Neuron (in vitro differentiated cells): ENCODE measurements around the gene STOML2.

Source experiments
- H2AFZ ChIP-seq: one replicate; pipeline ENCODE4 v1.6.1; 2013; ENCODE audit warnings: low read depth, mild to moderate bottlenecking, inconsistent platforms, low read length, moderate library complexity
- H3K27me3 ChIP-seq: one replicate; pipeline ENCODE4 v1.6.1; 2013; ENCODE audit warnings: low read length; ENCODE audit not compliant: insufficient read depth
- H3K36me3 ChIP-seq: one replicate; pipeline ENCODE4 v1.6.1; 2013; ENCODE audit warnings: low read length; ENCODE audit not compliant: insufficient read depth
- H3K4me1 ChIP-seq: one replicate; pipeline ENCODE4 v1.6.1; 2013; ENCODE audit warnings: low read length; ENCODE audit not compliant: insufficient read depth
- H3K4me3 ChIP-seq: 2 replicates; pipeline ENCODE4 v1.5.1; 2013; ENCODE audit warnings: mild to moderate bottlenecking, low read length, moderate library complexity
- H3K9me3 ChIP-seq: one replicate; pipeline ENCODE4 v1.6.1; 2013; ENCODE audit warnings: low read length

STOML2 gene

DNA sequence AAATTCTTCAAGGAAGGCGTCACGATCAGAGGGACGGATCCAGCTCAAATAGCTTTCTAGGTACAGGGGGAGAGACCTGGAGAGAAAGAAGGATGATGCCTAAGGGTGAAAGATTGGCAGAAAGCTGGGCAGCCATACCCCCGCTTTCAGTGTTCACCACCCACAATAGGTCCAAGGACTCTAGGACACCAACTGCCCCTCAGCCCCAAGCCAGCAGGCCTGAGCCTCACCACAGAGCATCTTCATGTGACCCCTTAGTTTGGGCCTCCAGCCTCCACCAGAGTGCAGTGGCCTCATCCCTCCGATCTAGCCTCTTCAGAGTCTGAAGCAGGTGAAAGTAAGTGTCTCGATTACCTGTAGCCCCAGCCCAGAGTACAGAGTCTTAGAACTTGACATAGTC, 28.8 kb downstream of the STOML2 start:
- Histone ChIP-seq H3K4me1 (peaks cover 35% of the 10 kb centered on the region), H2AFZ (no peak overlapping the region), H3K36me3 (peaks cover 41% of the 10 kb centered on the region), H3K9me3 (no peaks in the 10 kb centered on the region), H3K27me3 (no peaks in the 10 kb centered on the region), H3K4me3 (no peak overlapping the region)

DNA sequence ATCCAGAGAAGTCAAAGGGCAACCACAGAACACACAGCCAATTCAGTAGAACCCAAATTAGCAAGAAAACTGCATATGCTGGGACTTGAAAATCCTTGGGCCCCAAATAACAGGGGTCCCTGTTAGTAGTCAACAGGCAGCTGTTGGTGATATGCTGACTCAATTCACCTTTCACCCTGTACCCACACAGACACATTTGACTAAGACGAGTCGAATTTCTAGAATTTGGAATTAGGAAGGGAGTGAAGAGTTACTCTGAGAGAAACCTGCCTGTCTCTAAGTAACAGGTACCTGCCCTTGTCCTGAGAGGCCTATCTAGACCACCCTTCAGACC, 29.7 kb downstream of the STOML2 start:
- H2AFZ ChIP-seq: no peak overlapping the region
- peaks cover 26% of the 10 kb centered on the region for H3K4me1 ChIP-seq
- H3K4me3 ChIP-seq: no peak overlapping the region
- peaks cover 48% of the 10 kb centered on the region for H3K36me3 ChIP-seq
- H3K27me3 ChIP-seq: no peaks in the 10 kb centered on the region
- H3K9me3 ChIP-seq: no peaks in the 10 kb centered on the region

- H2AFZ ChIP-seq: peak within 1 kb of the TSS; percentile 27
- H3K9me3 ChIP-seq: no peaks in the 10 kb centered on the region
- H3K4me3 ChIP-seq: peak within 1 kb of the TSS; percentile 95
- H3K4me1 ChIP-seq: peaks cover 21% of the 10 kb centered on the region
- H3K27me3 ChIP-seq: no peaks in the 10 kb centered on the region
- peaks cover 53% of the 10 kb centered on the region for H3K36me3 ChIP-seq
These were observed 30.3 kb downstream of the STOML2 start, which contains the start of gene VCP for GRCh38 chr9:35072461-35073278. TSS of gene VCP (minus strand) at chr9:35072625. CDS start at chr9:35072353, 272 bp downstream.

DNA sequence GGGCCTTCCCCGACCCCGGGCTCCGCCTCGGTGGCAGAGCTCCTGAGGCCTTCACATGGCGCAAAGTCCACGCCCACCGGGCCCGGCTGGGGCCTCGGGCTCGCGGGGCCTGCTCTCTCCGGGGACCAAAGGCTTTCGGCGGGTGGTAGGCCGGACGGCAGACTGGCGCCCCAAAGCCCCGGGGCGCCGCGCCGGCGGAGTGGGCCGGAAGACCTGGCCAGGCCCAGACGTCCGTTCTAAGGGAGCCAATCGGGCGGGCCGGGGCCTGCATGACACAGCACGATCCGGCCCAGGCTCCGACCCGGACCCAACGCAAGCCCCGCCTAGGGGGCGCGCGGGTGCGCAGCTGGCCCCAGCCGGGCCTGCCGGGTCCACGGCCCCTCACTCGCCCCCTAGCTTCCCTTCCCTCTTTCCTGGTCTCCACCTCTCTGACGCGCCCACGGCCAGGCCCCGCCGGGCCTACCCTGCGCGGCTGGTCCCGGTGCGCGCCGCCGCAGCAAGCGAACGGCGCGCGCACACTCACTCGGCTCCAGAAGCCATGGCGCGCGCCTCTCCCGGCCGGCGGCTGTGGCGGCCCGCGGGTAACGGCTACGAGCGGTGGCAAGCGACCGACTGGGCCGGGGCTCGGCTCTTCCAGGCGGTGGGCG, 31.0 kb downstream of the STOML2 start:
- H3K9me3 ChIP-seq: no peaks in the 10 kb centered on the region
- peaks cover 59% of the 10 kb centered on the region for H3K36me3 ChIP-seq
- peaks cover 21% of the 10 kb centered on the region for H3K4me1 ChIP-seq
- no peaks in the 10 kb centered on the region for H3K27me3 ChIP-seq
- H3K4me3 ChIP-seq: peak overlapping the region; percentile 95
- H2AFZ ChIP-seq: peak overlapping the region; percentile 27

DNA sequence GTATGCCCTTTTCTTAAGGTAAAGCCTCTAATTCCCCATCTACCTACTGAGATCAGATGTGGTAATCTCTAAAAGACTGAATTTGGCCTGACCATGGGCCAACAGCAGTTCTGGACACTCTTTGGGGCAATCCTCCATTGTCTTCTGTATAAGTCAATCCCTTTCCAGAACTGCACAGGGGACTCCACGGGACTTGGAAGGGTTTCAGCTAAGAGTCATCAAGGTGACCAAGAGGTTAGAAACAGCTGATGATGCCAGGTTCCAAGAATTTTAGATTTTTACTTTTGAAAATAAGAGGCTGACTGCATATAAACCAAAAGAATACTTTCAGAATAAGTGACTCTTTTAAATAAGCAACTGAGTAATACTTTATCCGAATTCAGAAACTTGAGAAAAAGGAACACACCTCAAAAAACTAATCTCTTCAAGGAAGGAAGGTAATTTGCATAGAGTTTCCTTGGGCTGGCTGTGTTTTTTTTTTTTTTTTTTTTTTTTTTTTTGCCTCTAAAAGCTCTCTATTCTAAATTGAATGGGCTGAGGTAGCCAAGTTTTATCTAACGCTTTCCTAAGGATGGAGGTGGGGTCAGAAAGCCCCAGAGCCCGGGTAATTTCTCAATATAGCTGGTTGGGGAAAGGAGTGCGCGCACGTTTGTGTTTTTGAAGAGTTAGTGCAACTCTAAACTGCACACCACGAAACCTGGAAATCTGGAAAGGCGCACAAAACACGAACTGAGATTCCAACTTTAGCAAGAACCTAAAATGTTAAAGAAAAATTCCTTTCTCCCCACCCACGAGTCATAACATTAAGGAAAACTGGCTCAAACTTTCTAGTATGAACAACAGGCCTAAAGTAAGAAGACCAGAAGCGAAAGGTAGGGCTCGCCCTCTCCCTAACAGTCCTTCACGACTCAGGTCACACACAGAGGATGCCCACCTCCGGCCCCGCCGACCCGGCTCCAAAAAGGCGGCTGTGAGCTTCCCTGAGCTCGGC, 31.8 kb downstream of the STOML2 start:
- H2AFZ ChIP-seq: no peak overlapping the region
- H3K4me3 ChIP-seq: peak overlapping the region; percentile 95
- no peaks in the 10 kb centered on the region for H3K9me3 ChIP-seq
- peaks cover 58% of the 10 kb centered on the region for H3K36me3 ChIP-seq
- peaks cover 21% of the 10 kb centered on the region for H3K4me1 ChIP-seq
- H3K27me3 ChIP-seq: no peaks in the 10 kb centered on the region

DNA sequence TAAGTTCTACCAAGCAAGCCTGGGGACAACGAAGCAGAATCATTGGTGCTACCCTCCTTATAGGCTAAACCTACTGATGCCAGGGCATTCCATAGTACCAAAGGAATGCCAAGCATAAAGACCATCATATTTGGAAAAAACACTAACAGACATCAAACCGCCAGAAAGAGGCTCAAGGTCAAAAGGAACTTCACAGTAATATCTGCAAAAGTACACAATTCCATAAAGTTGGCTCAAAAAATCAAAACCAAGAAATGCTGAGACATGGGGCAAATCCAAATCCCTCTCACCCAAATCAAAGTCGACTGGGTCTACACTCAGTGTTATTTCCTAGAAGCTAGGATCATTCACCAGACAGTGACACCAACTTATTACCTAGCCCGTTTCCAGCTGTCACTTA, 33.9 kb downstream of the STOML2 start:
- Histone ChIP-seq H3K4me1 (peaks cover 21% of the 10 kb centered on the region), H3K27me3 (no peaks in the 10 kb centered on the region), H3K9me3 (no peaks in the 10 kb centered on the region), H2AFZ (no peak overlapping the region), H3K36me3 (peaks cover 55% of the 10 kb centered on the region), H3K4me3 (no peak overlapping the region)

DNA sequence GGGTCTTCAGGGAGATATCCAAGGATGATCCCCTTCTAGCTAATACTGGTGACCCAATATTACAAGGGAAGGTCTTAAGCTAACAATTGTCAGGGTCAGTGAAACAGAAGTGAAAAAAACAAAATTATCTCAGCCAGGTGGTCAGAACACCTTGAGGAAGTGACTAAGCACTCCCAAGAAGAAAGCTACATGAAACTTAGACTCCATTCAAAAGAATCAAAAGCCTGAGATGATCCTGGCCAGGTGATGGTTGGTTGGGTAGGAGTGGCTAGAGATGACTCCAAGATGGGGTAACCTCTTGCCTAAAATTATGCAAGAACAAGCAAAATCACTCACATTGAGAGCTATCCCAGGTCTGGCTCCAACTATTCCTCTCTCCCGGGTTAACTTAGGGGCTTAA, 35.9 kb downstream of the STOML2 start:
- H3K36me3 ChIP-seq: peaks cover 68% of the 10 kb centered on the region
- H3K27me3 ChIP-seq: no peaks in the 10 kb centered on the region
- no peak overlapping the region for H2AFZ ChIP-seq
- H3K4me3 ChIP-seq: no peak overlapping the region
- no peaks in the 10 kb centered on the region for H3K9me3 ChIP-seq
- H3K4me1 ChIP-seq: peaks cover 13% of the 10 kb centered on the region

DNA sequence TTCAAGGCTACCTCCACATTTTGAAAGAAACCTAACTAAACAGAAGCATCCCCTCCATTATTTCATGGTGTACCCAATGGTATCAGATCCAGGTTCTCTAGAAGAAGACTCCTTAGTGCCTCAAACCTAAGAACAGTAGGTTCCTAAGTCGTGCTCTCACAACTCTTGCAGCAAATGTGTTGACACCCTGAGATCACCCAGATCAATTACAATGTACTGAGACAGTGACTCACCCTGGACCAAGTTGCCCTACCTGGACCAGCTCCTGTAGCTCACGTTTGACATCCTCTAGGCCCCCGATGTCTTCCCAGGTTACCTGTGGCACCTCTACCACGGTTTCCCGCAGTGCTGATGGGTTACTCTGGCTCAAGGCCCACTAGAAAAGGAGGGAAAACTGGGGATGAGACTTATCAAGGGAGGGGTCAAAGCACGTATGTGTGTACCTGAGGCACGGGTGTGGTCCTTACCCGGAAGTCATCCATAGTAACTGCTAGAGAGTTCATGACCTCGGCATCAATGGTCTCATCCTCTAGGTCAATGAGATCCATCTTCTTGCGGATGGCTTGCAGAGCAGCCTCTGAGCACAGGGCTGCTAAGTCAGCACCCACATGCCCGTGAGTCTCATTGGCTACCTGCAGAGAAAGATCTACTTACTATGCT, 42.3 kb downstream of the STOML2 start:
- Histone ChIP-seq H3K4me1 (no peaks in the 10 kb centered on the region), H3K36me3 (peaks cover 98% of the 10 kb centered on the region), H3K9me3 (peaks cover 2% of the 10 kb centered on the region), H3K4me3 (no peak overlapping the region), H2AFZ (no peak overlapping the region), H3K27me3 (no peaks in the 10 kb centered on the region)

- no peaks in the 10 kb centered on the region for H3K4me1 ChIP-seq
- H3K36me3 ChIP-seq: peaks cover 98% of the 10 kb centered on the region
- no peaks in the 10 kb centered on the region for H3K27me3 ChIP-seq
- peaks cover 2% of the 10 kb centered on the region for H3K9me3 ChIP-seq
- no peak overlapping the region for H2AFZ ChIP-seq
- no peak overlapping the region for H3K4me3 ChIP-seq
These were observed 43.5 kb downstream of the STOML2 start for GRCh38 chr9:35059438-35059837.

DNA sequence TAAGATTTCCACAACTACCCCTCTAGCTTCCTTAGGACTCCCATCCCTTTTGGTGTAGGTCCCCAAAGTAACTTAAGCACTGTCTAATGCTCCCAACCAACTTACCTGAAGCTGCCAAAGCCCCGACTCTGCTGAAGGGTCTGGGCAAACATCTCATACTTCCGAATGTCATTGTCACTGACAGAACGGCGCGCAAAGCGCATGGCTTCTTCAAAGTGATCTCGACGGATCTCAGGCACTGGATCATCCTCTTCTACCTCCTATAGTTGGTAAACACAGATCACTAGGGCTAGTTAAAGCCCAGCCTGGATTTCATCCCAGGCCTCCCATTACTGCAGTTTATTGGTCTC, 45.7 kb downstream of the STOML2 start:
- peaks cover 4% of the 10 kb centered on the region for H3K9me3 ChIP-seq
- H3K4me3 ChIP-seq: no peak overlapping the region
- peaks cover 90% of the 10 kb centered on the region for H3K36me3 ChIP-seq
- H3K27me3 ChIP-seq: no peaks in the 10 kb centered on the region
- H2AFZ ChIP-seq: no peak overlapping the region
- H3K4me1 ChIP-seq: no peaks in the 10 kb centered on the region

DNA sequence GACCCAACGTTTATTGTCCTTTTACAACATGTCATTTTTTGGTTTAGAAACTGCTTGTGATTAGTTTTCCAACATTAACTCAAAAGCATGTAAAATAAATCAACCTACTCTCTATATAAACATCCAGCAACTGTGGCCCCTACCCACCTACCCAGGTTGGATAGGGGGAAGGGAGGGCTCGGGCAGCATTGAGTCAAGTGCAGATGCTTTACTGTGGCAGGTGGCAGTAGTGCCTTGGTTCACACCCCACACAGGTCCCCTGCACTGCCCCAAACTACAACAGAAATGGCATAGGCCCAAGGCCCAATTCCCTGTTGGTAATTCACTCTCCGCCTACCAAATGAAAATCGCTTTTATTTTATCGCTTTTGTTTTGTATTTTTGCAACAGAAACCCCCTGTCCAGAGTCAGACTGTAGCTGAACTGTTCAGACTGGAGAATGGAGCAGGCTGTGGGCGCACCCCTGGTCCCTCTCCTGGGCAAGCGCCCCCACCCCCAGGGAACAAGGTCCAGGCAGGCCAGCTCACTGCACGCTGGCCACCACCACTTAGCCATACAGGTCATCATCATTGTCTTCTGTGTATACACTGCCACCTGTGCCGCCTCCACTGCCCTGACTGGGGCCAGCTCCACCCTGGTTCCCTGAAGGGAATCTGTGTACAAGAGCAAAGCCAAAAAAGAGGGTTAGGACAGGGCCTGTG, 46.2 kb downstream of the STOML2 start:
- Histone ChIP-seq H3K36me3 (peaks cover 90% of the 10 kb centered on the region), H3K4me3 (no peak overlapping the region), H2AFZ (no peak overlapping the region), H3K27me3 (no peaks in the 10 kb centered on the region), H3K9me3 (peaks cover 4% of the 10 kb centered on the region), H3K4me1 (no peaks in the 10 kb centered on the region)
